HepG2 (cell line): ENCODE measurements around the gene GCN1. TPM values are rescaled to one million over a fixed set of nuclear protein-coding genes. Genes with fewer than 3 reads are reported as not detected.
A peak's percentile ranks its signal among the peaks of the same experiment; 100 is the strongest.

Experiments
- NCOA2 ChIP-seq: sonication (generic); formaldehyde crosslinking; IDR thresholded peaks from 2 replicates; pipeline ENCODE4 v1.8.0; 2022; ENCODE audit warnings: inconsistent platforms
- RBM22 ChIP-seq: fragments of 200-400 bp; formaldehyde crosslinking; optimal IDR thresholded peaks from 2 replicates; pipeline ENCODE3; 2017; ENCODE audit warnings: mild to moderate bottlenecking, low read length, moderate library complexity
- SIX1 ChIP-seq: sonication (generic); formaldehyde crosslinking; IDR thresholded peaks from 2 replicates; pipeline ENCODE4 v1.4.0; 2020; ENCODE audit warnings: missing genetic modification reagents, borderline replicate concordance
- SUZ12 ChIP-seq: fragments of 150-350 bp; IDR thresholded peaks from 2 replicates; pipeline ENCODE4 v1.6.1; 2014; ENCODE audit warnings: low read depth, low read length
- U2AF2 ChIP-seq: fragments of 200-400 bp; formaldehyde crosslinking; IDR thresholded peaks from 2 replicates; pipeline ENCODE4 v1.6.1; 2017; ENCODE audit warnings: low read depth, mild to moderate bottlenecking, low read length
- ZNF44 ChIP-seq: sonication (generic); formaldehyde crosslinking; IDR thresholded peaks from 2 replicates; pipeline ENCODE4 v1.5.1; 2020; ENCODE audit warnings: mild to moderate bottlenecking, missing genetic modification reagents
- ZNF570 ChIP-seq: sonication (generic); formaldehyde crosslinking; IDR thresholded peaks from 2 replicates; pipeline ENCODE4 v1.4.0; 2020; ENCODE audit warnings: mild to moderate bottlenecking, missing genetic modification reagents, borderline replicate concordance
- polyA plus RNA-seq, 8 experiments: library from polyadenylated mRNA; depleted of rRNA in 3 of 8; stranded (reverse) in 7 of 8; unstranded in 1 of 8; fragments of >200 nt; fragmentation: Illumina TruSeq in 4 of 8; extraction: Trizol in 4 of 8; gene quantifications; 2 replicates each; pipeline versions ENCODE4 v1.2.1 to v1.2.3, GENCODE V29; 2011 to 2016; ENCODE audit warnings: low read depth in 4 of 8, missing spikeins in 1 of 8, mixed read lengths in 1 of 8; ENCODE audit not compliant: insufficient read depth in 1 of 8
- total RNA-seq, 5 experiments: library from RNA; depleted of rRNA; stranded (reverse); fragments of >200 nt; fragmentation: Illumina TruSeq; extraction: Trizol; gene quantifications; 2 replicates each; pipeline ENCODE4 v1.2.3, GENCODE V29; 2016; ENCODE audit warnings: low read depth in 1 of 5
- TF ChIP-seq, protein P1 (sequence below), 2 experiments: IDR thresholded peaks; 2 replicates each; pipeline ENCODE4 v1.6.1; 2011 to 2012; ENCODE audit warnings: low read length in 2 of 2, borderline replicate concordance in 1 of 2, low read depth in 1 of 2, mild to moderate bottlenecking in 1 of 2, moderate library complexity in 1 of 2
- TF ChIP-seq, protein P2 (sequence below), 2 experiments: sonication (generic) in 1 of 2; formaldehyde crosslinking in 1 of 2; IDR thresholded peaks; 2 replicates each; pipeline versions ENCODE4 v1.6.1 to v1.9.0; 2014 to 2022; ENCODE audit warnings: antibody characterized with exemption in 1 of 2, borderline replicate concordance in 1 of 2, inconsistent platforms in 1 of 2, low read depth in 1 of 2, missing genetic modification reagents in 1 of 2
- TF ChIP-seq, protein P3 (sequence below): sonication (generic); formaldehyde crosslinking; IDR thresholded peaks from 2 replicates; pipeline ENCODE4 v1.5.0; 2020; ENCODE audit warnings: missing genetic modification reagents
- TF ChIP-seq, protein P4 (sequence below): sonication (generic); formaldehyde crosslinking; IDR thresholded peaks from 2 replicates; pipeline ENCODE4 v1.8.1; 2023; ENCODE audit warnings: mild to moderate bottlenecking, missing genetic modification reagents
- TF ChIP-seq, protein P5 (sequence below): sonication (generic); formaldehyde crosslinking; conservative IDR thresholded peaks from 2 replicates; pipeline ENCODE4 v1.4.0; 2020; ENCODE audit warnings: missing genetic modification reagents

Gene GCN1
- total and polyA plus RNA-seq, 2 of the 13 experiments (the other 11 are each of a cell fraction or from before 2014, with no cell fraction given): 58.2 to 83.0 TPM

DNA sequence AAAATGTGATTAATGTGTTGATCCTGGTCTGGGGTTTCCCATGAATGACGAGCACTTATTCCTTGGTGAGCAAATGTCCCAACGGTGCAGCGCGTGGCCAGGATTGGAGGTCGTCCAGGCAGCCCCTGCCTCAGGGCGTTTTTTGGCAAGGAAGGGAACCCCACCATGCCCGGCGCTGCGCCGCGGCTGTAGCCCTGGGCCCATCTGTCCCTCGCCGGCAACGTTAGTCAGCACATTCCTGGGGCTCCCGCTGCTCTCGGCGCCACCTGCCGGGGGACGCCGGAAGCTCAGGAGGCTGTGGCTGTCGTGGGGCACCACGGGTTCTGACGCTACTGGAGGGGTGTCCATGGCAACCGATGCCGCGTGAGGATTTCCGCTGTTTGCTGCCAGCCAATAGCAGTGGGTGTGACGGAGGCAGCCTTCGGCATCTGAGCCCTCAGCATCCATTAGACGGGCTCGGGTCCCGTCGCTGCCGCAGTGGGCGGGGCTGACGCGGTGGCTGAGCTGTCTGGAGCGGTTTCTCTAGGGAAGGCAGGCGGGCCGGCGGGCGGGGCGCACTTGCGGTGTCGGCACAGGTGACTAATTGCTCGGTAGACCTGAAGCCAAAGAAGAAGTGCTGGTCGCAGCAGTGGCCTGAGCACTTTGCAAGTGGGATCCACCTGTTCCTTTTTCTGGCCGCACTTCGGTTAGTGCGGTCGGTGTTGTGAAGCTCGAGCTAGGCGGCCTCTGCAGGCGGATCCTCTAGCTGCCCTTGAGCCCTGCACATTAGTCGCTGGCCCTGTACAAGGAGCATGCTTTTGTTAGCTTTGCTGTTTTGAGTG is 107.5 kb downstream of the GCN1 start (continued):
- TF ChIP-seq, protein P1, sequence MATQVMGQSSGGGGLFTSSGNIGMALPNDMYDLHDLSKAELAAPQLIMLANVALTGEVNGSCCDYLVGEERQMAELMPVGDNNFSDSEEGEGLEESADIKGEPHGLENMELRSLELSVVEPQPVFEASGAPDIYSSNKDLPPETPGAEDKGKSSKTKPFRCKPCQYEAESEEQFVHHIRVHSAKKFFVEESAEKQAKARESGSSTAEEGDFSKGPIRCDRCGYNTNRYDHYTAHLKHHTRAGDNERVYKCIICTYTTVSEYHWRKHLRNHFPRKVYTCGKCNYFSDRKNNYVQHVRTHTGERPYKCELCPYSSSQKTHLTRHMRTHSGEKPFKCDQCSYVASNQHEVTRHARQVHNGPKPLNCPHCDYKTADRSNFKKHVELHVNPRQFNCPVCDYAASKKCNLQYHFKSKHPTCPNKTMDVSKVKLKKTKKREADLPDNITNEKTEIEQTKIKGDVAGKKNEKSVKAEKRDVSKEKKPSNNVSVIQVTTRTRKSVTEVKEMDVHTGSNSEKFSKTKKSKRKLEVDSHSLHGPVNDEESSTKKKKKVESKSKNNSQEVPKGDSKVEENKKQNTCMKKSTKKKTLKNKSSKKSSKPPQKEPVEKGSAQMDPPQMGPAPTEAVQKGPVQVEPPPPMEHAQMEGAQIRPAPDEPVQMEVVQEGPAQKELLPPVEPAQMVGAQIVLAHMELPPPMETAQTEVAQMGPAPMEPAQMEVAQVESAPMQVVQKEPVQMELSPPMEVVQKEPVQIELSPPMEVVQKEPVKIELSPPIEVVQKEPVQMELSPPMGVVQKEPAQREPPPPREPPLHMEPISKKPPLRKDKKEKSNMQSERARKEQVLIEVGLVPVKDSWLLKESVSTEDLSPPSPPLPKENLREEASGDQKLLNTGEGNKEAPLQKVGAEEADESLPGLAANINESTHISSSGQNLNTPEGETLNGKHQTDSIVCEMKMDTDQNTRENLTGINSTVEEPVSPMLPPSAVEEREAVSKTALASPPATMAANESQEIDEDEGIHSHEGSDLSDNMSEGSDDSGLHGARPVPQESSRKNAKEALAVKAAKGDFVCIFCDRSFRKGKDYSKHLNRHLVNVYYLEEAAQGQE (IDR thresholded peaks at IDR 0.05; ENCODE audit: borderline replicate concordance in 1 of 2, low read depth in 1 of 2, low read length in 2 of 2): peak in 1 of 2 experiments; percentile 67; a peak in 2 of 4 replicates
- TF ChIP-seq NCOA2 (CRISPR knock-in tag) (peak; percentile 61; the same call in 1 of the 2 replicates), U2AF2 (peak; percentile 90), RBM22 (peak; percentile 33), SIX1 (CRISPR knock-in tag) (no peak), ZNF570 (no peak), SUZ12 (no peak), ZNF44 (CRISPR knock-in tag) (peak; percentile 84; the same call in 1 of the 2 replicates)
- TF ChIP-seq, protein P2, sequence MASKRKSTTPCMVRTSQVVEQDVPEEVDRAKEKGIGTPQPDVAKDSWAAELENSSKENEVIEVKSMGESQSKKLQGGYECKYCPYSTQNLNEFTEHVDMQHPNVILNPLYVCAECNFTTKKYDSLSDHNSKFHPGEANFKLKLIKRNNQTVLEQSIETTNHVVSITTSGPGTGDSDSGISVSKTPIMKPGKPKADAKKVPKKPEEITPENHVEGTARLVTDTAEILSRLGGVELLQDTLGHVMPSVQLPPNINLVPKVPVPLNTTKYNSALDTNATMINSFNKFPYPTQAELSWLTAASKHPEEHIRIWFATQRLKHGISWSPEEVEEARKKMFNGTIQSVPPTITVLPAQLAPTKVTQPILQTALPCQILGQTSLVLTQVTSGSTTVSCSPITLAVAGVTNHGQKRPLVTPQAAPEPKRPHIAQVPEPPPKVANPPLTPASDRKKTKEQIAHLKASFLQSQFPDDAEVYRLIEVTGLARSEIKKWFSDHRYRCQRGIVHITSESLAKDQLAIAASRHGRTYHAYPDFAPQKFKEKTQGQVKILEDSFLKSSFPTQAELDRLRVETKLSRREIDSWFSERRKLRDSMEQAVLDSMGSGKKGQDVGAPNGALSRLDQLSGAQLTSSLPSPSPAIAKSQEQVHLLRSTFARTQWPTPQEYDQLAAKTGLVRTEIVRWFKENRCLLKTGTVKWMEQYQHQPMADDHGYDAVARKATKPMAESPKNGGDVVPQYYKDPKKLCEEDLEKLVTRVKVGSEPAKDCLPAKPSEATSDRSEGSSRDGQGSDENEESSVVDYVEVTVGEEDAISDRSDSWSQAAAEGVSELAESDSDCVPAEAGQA (IDR thresholded peaks at IDR 0.05; ENCODE audit: low read depth): no peak; the same call in none of the 2 replicates
- TF ChIP-seq, protein P2 (CRISPR knock-in tag; IDR thresholded peaks at IDR 0.05; ENCODE audit: borderline replicate concordance): no peak
- TF ChIP-seq, protein P3, sequence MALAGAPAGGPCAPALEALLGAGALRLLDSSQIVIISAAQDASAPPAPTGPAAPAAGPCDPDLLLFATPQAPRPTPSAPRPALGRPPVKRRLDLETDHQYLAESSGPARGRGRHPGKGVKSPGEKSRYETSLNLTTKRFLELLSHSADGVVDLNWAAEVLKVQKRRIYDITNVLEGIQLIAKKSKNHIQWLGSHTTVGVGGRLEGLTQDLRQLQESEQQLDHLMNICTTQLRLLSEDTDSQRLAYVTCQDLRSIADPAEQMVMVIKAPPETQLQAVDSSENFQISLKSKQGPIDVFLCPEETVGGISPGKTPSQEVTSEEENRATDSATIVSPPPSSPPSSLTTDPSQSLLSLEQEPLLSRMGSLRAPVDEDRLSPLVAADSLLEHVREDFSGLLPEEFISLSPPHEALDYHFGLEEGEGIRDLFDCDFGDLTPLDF (CRISPR knock-in tag): no peak
- TF ChIP-seq, protein P4, sequence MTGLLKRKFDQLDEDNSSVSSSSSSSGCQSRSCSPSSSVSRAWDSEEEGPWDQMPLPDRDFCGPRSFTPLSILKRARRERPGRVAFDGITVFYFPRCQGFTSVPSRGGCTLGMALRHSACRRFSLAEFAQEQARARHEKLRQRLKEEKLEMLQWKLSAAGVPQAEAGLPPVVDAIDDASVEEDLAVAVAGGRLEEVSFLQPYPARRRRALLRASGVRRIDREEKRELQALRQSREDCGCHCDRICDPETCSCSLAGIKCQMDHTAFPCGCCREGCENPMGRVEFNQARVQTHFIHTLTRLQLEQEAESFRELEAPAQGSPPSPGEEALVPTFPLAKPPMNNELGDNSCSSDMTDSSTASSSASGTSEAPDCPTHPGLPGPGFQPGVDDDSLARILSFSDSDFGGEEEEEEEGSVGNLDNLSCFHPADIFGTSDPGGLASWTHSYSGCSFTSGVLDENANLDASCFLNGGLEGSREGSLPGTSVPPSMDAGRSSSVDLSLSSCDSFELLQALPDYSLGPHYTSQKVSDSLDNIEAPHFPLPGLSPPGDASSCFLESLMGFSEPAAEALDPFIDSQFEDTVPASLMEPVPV (CRISPR knock-in tag): no peak
- TF ChIP-seq, protein P5, sequence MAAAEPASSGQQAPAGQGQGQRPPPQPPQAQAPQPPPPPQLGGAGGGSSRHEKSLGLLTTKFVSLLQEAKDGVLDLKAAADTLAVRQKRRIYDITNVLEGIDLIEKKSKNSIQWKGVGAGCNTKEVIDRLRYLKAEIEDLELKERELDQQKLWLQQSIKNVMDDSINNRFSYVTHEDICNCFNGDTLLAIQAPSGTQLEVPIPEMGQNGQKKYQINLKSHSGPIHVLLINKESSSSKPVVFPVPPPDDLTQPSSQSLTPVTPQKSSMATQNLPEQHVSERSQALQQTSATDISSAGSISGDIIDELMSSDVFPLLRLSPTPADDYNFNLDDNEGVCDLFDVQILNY (CRISPR knock-in tag): no peak
